ENCODE data around the gene ZCCHC14.

The ZCCHC14 gene

GRCh38 chr16:87358250-87358649, 134.6 kb downstream of the ZCCHC14 start:
- DNase-seq (ENCODE audit: insufficient read length, low spot score) (no peak), FAIRE-seq (no peak)
- TF ChIP-seq TAF1 (IDR thresholded peaks at IDR 0.05; ENCODE audit: low read depth, low read length) (no peak), POLR2AphosphoS5 (IDR thresholded peaks at IDR 0.05; ENCODE audit: low read depth, low read length) (no peak), POU2F2 (IDR thresholded peaks at IDR 0.05; ENCODE audit: low read depth, low read length) (no peak), SPI1 (IDR thresholded peaks at IDR 0.05; ENCODE audit: low read depth, low read length) (no peak), POLR2A (IDR thresholded peaks at IDR 0.05; ENCODE audit: low read depth, low read length) (no peak), PAX5 (IDR thresholded peaks at IDR 0.05; ENCODE audit: insufficient read depth, low read length, severe bottlenecking) (no peak)

GRCh38 chr16:87356491-87356853, 136.4 kb downstream of the ZCCHC14 start:
- DNase-seq (ENCODE audit: insufficient read length, low spot score) (no peak), FAIRE-seq (no peak)
- TF ChIP-seq SPI1 (IDR thresholded peaks at IDR 0.05; ENCODE audit: low read depth, low read length) (no peak), POU2F2 (IDR thresholded peaks at IDR 0.05; ENCODE audit: low read depth, low read length) (no peak), POLR2A (IDR thresholded peaks at IDR 0.05; ENCODE audit: low read depth, low read length) (no peak), PAX5 (IDR thresholded peaks at IDR 0.05; ENCODE audit: insufficient read depth, low read length, severe bottlenecking) (no peak), TAF1 (IDR thresholded peaks at IDR 0.05; ENCODE audit: low read depth, low read length) (no peak), POLR2AphosphoS5 (IDR thresholded peaks at IDR 0.05; ENCODE audit: low read depth, low read length) (no peak)
